Calu3 (cell line): ENCODE data around the gene SLC12A7. TPM values are rescaled to one million over a fixed set of nuclear protein-coding genes. Genes with fewer than 3 reads are reported as not detected.
"Not testable (repeated sequence)": the region's sequence is repeated elsewhere in the genome, so short reads cannot be mapped to it uniquely, and the experiment has no call there.

ENCODE experiments used
- BruUV-seq: library from RNA; stranded (reverse); fragments of 400-500 nt; replicated peaks from 2 replicates; lab custom pipeline; 2021; lab: Mats Ljungman, UMichigan
- CTCF ChIA-PET: fragments of 300-600 bp; sonication (Branson Sonifier 250); formaldehyde crosslinking; loops from one replicate; lab custom pipeline; 2022; ENCODE audit warnings: antibody characterized with exemption; lab: Charles Lee
- DNase-seq: peaks from one replicate; pipeline ENCODE4 v3.0.0; 2022
- H3K27ac Mint-ChIP-seq: one replicate; pipeline ENCODE4 v1.8.0; 2022; ENCODE audit warnings: mixed read lengths; ENCODE audit not compliant: unreplicated experiment
- H3K27me3 Mint-ChIP-seq: one replicate; pipeline ENCODE4 v1.8.0; 2022; ENCODE audit warnings: mixed read lengths; ENCODE audit not compliant: unreplicated experiment
- H3K36me3 Mint-ChIP-seq: one replicate; pipeline ENCODE4 v1.8.0; 2022; ENCODE audit warnings: mild to moderate bottlenecking, moderate library complexity, mixed read lengths; ENCODE audit not compliant: insufficient read depth, unreplicated experiment
- H3K4me1 Mint-ChIP-seq: one replicate; pipeline ENCODE4 v1.8.0; 2022; ENCODE audit warnings: mild to moderate bottlenecking, low read depth, mixed read lengths; ENCODE audit not compliant: unreplicated experiment
- H3K4me3 Mint-ChIP-seq: one replicate; pipeline ENCODE4 v1.8.0; 2022; ENCODE audit warnings: mild to moderate bottlenecking, low read depth, moderate library complexity, mixed read lengths; ENCODE audit not compliant: unreplicated experiment
- H3K9me3 Mint-ChIP-seq: one replicate; pipeline ENCODE4 v1.8.0; 2022; ENCODE audit warnings: low read depth, mixed read lengths; ENCODE audit not compliant: unreplicated experiment
- CTCF ChIP-seq: fragments of 200-600 bp; IDR thresholded peaks from one replicate; pipeline ENCODE4 v1.8.0; 2022; ENCODE audit warnings: antibody characterized with exemption; ENCODE audit not compliant: unreplicated experiment
- intact Hi-C: fragments of 100-400 bp; cut with micrococcal nuclease; formaldehyde crosslinking; loops from one replicate; pipeline ENCODE4 v1.10.0; 2022; ENCODE audit not compliant: unreplicated experiment
- total RNA-seq: library from RNA; stranded (reverse); gene quantifications from 2 replicates; pipeline ENCODE4 v1.2.3, GENCODE V29; 2022

SLC12A7 gene
- total RNA-seq, 1 experiment from 2014 or later = 82.3 TPM

GRCh38 chr5:1086871-1087270, 25.0 kb downstream of the SLC12A7 start:
- no TSS peak for BruUV-seq
- CTCF ChIA-PET = no interaction called here
- intact Hi-C loops = no loop called here

DNA sequence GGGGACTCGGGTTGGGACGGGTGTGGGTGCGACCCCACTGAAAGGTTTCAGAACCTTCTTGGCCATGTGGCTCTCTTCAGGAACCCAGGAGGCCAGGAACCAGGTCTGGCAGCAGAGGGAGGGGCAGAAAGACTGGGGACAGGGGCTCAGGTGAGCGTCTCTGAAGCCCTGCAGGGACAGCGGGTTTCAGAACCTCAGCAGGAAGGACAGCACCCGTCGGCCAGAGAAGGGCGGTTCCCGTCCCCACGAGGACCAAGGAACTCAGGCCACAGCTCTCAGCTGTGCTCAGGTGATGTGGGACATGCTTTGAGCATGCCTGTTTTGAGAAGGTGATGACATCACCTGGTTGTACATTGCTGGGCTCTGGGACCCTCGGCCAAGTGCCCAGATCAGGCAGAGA, 25.7 kb downstream of the SLC12A7 start:
- H3K27ac Mint-ChIP-seq = no peak overlapping the region
- no peaks in the 10 kb centered on the region for H3K9me3 Mint-ChIP-seq
- no peak for TF ChIP-seq CTCF
- H3K4me1 Mint-ChIP-seq = no peaks in the 10 kb centered on the region
- intact Hi-C loops = no loop called here
- peaks cover 47% of the 10 kb centered on the region for H3K36me3 Mint-ChIP-seq
- CTCF ChIA-PET = no interaction called here
- BruUV-seq = no TSS peak
- no peak overlapping the region for H3K4me3 Mint-ChIP-seq
- no peak for DNase-seq
- no peaks in the 10 kb centered on the region for H3K27me3 Mint-ChIP-seq

More at GRCh38 chr5:1086871-1087270, 25.0 kb downstream of the SLC12A7 start:
- no peak for DNase-seq
- no peaks in the 10 kb centered on the region for H3K9me3 Mint-ChIP-seq
- no peak overlapping the region for H3K4me3 Mint-ChIP-seq
- H3K4me1 Mint-ChIP-seq = no peaks in the 10 kb centered on the region
- TF ChIP-seq CTCF = no peak
- no peaks in the 10 kb centered on the region for H3K27me3 Mint-ChIP-seq
- no peak overlapping the region for H3K27ac Mint-ChIP-seq
- peaks cover 47% of the 10 kb centered on the region for H3K36me3 Mint-ChIP-seq

GRCh38 chr5:1085391-1085790, 26.5 kb downstream of the SLC12A7 start:
- Mint-ChIP-seq H3K27me3 (no peaks in the 10 kb centered on the region), H3K9me3 (no peaks in the 10 kb centered on the region), H3K4me1 (no peaks in the 10 kb centered on the region), H3K36me3 (peaks cover 47% of the 10 kb centered on the region), H3K4me3 (no peak overlapping the region), H3K27ac (no peak overlapping the region)
- no TSS peak for BruUV-seq
- DNase-seq = no peak
- no peak for TF ChIP-seq CTCF
- intact Hi-C loops = no loop called here
- CTCF ChIA-PET = no interaction called here

DNA sequence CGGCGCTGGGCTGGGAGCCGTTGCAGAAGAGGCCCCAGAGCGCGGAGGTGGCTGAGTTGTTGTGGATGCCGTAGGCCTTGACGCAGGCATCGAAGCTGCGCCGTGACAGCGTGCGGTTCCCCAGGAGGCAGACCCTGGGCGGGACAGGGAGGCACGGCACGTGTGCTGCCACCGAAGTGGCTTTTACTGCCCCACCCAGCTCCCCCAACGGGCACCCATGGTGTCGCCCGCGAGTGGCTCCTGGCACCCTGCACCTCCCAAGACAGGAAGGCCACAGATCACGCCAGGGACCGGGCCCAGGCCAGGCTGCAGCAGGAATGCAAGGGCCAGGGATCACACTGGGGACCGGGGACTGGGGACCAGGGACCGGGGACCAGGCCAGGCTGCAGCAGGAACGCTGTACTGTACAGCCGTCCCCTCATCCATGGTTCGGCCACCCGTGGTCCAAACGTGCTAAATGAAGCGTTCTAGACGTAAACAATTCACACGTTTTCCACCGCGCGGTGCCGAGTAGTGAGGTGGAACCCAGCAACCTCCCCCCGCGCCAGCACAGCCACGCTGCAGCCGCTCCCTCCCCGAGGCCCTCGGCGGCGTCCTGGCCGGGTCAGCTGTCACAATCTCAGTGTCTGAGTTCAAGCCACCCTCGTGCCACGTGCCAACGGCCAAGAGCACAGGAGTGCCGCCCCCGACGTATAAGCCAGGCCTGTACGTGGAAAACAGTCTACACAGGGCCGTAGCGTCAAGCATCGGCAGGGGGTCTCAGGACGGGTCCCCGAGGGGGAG, 27.8 kb downstream of the SLC12A7 start:
- no peak overlapping the region for H3K27ac Mint-ChIP-seq
- no peak for TF ChIP-seq CTCF
- BruUV-seq = no TSS peak
- CTCF ChIA-PET = no interaction called here
- no peaks in the 10 kb centered on the region for H3K9me3 Mint-ChIP-seq
- no peak for DNase-seq
- H3K4me3 Mint-ChIP-seq = no peak overlapping the region
- intact Hi-C loops = no loop called here
- no peaks in the 10 kb centered on the region for H3K4me1 Mint-ChIP-seq
- no peaks in the 10 kb centered on the region for H3K27me3 Mint-ChIP-seq
- H3K36me3 Mint-ChIP-seq = peaks cover 39% of the 10 kb centered on the region

- H3K27ac Mint-ChIP-seq, H3K27me3 Mint-ChIP-seq, H3K4me1 Mint-ChIP-seq, BruUV-seq, DNase-seq, H3K4me3 Mint-ChIP-seq, H3K9me3 Mint-ChIP-seq, CTCF ChIA-PET, intact Hi-C loops: not testable (repeated sequence)
- peaks cover 31% of the 10 kb centered on the region for H3K36me3 Mint-ChIP-seq
These were observed 28.8 kb downstream of the SLC12A7 start for GRCh38 chr5:1083026-1083425.
